ENCODE measurements around the gene LRSAM1.

Gene LRSAM1

DNA sequence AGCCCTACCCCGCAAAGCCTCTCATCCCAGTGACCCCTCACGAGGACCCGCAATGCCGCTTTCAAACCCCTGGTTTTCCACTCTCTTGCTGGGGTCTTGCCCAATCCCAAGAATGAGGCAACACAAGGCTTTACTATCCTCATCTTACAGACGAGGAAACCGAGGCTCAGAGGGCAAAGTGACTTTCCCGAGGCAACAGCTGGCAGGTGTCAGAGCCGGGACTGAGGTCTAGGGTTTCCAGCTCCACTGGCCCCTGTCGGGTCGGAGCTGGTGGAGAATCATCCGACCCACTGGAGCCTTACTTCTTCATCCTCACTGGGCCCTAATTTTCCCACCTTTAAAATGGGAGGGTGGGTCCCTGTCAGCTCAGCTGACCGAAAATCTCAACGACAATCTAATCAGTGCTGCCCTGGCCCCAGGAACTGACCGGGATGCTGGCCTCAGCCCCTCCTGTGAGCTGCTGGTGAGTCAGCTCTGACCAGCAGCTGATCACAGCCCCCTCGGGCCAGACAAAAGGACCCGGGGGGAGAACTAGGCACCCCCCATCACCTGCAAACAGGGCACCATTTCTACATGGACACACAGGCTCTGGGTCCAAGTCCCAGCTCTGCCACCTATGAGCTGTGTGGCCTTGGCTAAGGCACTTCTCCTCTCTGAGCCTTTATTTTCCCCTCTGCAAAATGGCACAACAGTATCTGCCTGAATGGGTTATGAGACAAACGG, 88.1 kb downstream of the LRSAM1 start:
- DNase-seq (ENCODE audit: low read depth), result no peak
- TF ChIP-seq, protein P1, sequence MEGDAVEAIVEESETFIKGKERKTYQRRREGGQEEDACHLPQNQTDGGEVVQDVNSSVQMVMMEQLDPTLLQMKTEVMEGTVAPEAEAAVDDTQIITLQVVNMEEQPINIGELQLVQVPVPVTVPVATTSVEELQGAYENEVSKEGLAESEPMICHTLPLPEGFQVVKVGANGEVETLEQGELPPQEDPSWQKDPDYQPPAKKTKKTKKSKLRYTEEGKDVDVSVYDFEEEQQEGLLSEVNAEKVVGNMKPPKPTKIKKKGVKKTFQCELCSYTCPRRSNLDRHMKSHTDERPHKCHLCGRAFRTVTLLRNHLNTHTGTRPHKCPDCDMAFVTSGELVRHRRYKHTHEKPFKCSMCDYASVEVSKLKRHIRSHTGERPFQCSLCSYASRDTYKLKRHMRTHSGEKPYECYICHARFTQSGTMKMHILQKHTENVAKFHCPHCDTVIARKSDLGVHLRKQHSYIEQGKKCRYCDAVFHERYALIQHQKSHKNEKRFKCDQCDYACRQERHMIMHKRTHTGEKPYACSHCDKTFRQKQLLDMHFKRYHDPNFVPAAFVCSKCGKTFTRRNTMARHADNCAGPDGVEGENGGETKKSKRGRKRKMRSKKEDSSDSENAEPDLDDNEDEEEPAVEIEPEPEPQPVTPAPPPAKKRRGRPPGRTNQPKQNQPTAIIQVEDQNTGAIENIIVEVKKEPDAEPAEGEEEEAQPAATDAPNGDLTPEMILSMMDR (conservative IDR thresholded peaks at IDR 0.05; ENCODE audit: low read depth, low read length), result no peak
- no peak overlapping the region for H3K4me3 ChIP-seq (ENCODE audit: low read depth, low read length)

DNA sequence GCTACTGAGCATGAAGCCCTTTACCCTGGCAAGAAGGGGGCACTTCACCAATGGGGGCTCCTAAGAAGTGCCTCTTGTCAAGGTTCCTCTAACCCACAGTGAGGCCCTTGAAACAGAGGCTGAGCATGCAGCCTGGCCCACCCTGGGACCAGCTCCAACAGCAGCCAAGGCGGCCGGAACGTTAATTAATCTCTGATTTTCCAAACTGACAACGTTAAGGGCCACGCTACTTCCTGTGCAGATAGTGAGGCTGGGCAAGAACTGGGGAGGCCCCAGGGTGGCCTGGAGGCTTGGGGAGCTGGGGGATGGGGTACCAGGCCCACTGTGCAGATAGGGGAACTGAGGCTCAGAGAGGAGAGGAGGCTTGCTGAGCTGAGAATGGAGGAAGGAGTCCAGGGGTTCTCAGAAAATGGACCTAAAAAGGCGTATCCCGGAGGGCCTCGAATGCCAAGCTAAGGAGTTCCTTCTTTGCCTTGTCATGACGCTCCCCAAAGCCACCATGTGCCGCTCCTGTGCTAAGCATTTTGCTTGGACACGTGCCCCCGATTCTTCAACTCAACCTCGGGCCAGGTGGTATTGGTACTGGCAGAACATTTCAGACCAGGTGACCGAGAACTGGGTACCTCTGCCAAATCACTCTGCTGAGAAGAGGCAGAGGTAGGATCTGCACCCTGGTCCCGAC, 88.8 kb downstream of the LRSAM1 start:
- no peak for DNase-seq (ENCODE audit: low read depth)
- TF ChIP-seq, protein P1 (conservative IDR thresholded peaks at IDR 0.05; ENCODE audit: low read depth, low read length), result no peak
- no peak overlapping the region for H3K4me3 ChIP-seq (ENCODE audit: low read depth, low read length)

DNA sequence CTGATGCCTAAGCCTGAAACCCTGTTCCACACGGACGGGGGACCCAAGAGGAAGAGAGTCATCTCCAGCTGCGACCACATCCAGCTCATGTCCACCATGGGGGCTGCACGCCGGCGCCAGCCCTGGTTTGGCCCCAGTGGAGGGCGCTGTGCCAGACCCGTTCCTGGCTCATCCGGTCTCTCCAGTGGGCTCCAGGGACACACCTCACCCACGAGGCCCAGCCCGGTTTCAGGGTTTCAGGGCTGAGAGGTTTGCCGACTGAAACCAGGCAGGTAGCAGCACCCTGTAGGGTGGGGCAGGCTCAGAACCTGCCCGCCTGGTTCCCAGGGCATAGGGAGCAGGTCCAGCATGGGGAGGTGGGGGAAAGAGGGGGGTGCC, 89.3 kb downstream of the LRSAM1 start:
- TF ChIP-seq, protein P1 (conservative IDR thresholded peaks at IDR 0.05; ENCODE audit: low read depth, low read length), result no peak
- DNase-seq (ENCODE audit: low read depth), result no peak
- H3K4me3 ChIP-seq (ENCODE audit: low read depth, low read length), result no peak overlapping the region

DNA sequence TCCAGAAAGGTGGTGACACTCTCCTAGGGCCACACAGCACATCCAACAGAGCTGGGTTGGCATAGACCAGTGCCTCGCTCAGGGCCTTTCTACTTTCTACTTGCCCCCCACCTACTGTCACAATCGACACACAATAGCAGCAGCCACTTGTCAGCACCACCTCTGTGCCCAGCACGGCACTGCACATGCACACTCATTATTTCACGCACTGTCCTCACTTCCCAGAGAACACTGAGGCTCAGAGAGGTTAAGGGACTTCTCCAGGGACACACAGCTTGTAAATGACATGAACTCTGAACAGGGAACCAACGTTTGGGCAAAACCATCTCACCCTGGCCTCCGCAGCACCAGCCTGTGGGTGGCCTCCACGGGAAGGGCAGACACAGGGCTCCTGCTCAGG, 89.9 kb downstream of the LRSAM1 start:
- DNase-seq (ENCODE audit: low read depth), result no peak
- no peak overlapping the region for H3K4me3 ChIP-seq (ENCODE audit: low read depth, low read length)
- TF ChIP-seq, protein P1 (conservative IDR thresholded peaks at IDR 0.05; ENCODE audit: low read depth, low read length), result no peak

DNA sequence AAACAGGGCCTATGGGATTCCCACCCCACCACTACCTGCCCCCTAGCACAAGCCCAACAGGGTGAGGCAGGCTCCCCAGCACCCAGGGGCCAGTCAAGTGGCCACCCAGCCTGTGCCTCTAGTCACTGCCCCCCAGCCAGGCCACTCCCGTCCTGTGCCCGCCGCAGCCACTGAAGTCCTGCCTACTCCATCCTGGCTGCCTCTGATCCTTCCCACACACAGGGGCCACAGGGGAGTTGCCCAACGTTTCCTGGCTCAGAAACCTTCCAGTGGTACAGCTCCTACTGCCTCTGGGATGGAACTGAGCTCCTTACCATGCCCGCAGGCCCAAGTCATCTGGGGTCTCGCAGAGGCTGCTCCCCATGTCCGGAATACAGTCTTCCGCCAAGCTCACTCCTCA, 90.6 kb downstream of the LRSAM1 start:
- TF ChIP-seq, protein P1 (conservative IDR thresholded peaks at IDR 0.05; ENCODE audit: low read depth, low read length), result no peak
- DNase-seq (ENCODE audit: low read depth), result no peak
- H3K4me3 ChIP-seq (ENCODE audit: low read depth, low read length), result no peak overlapping the region

DNA sequence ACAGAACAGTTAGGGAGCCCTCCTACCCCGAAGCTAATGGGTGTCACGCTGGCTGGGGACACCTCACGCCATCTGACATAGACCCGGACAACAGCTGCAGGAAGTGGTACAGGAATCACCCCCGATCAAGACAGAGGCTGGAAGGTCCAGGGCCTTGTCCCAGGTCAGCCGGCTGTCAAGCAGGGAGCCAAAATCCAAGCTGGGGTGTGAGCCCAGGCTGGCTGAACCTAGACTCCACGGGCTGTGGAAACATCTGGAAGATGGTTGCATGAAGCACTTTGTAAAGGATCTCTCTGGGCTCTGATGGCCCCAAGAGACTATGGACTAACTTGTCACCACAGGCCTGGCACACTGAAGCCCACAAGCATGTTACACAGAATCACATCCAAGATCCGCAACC, 91.9 kb downstream of the LRSAM1 start:
- no peak overlapping the region for H3K4me3 ChIP-seq (ENCODE audit: low read depth, low read length)
- DNase-seq (ENCODE audit: low read depth), result no peak
- TF ChIP-seq, protein P1 (conservative IDR thresholded peaks at IDR 0.05; ENCODE audit: low read depth, low read length), result no peak

Data from choroid plexus epithelial cell (primary cell).